Heart left ventricle (tissue), 16 donors: ENCODE results near the gene CRHR1. TPM values are rescaled to one million over a fixed set of nuclear protein-coding genes. Genes with fewer than 3 reads are reported as not detected.

ENCODE experiments used
- ATAC-seq, 4 donors: fragments of 200-7000 bp; cut with Tn5 transposase; one replicate each; pipeline ENCODE4 v1.9.1; 2020 to 2022; ENCODE audit warnings: moderate library complexity in 4 of 4, mild to moderate bottlenecking in 3 of 4, moderate number of reproducible peaks in 1 of 4
- DNase-seq, 5 donors: peaks; one replicate each; pipeline ENCODE4 v3.0.0-alpha.2; 2020
- H3K27ac ChIP-seq, 12 donors: fragments of 200-600 bp; sonication (generic) in 4 of 12; one replicate each; pipeline versions ENCODE4 v1.5.0 to v1.8.0; 2016 to 2022; ENCODE audit warnings: mild to moderate bottlenecking in 2 of 12
- H3K27me3 ChIP-seq, 9 donors: fragments of 200-600 bp; sonication (generic) in 2 of 9; one replicate each; pipeline versions ENCODE4 v1.5.1 to v1.8.0; 2016 to 2022; ENCODE audit warnings: mild to moderate bottlenecking in 3 of 9
- H3K36me3 ChIP-seq, 9 donors: fragments of 200-600 bp; sonication (generic) in 2 of 9; one replicate each; pipeline versions ENCODE4 v1.5.0 to v1.8.0; 2018 to 2022; ENCODE audit warnings: mild to moderate bottlenecking in 2 of 9
- H3K4me1 ChIP-seq, 12 donors: fragments of 200-600 bp; sonication (generic) in 4 of 12; one replicate each; pipeline versions ENCODE4 v1.5.0 to v1.8.0; 2016 to 2022; ENCODE audit warnings: mild to moderate bottlenecking in 3 of 12
- H3K4me3 ChIP-seq, 12 donors: fragments of 200-600 bp; sonication (generic) in 4 of 12; one replicate each; pipeline versions ENCODE4 v1.5.0 to v1.8.0; 2017 to 2022; ENCODE audit warnings: mild to moderate bottlenecking in 9 of 12, moderate library complexity in 4 of 12
- H3K9me3 ChIP-seq, 12 donors: fragments of 200-600 bp; sonication (generic) in 4 of 12; one replicate each; pipeline versions ENCODE4 v1.5.0 to v1.8.0; 2016 to 2022; ENCODE audit warnings: mild to moderate bottlenecking in 1 of 12
- CTCF ChIP-seq, 12 donors: fragments of 200-600 bp; sonication (generic) in 4 of 12; IDR thresholded peaks; one replicate each; pipeline versions ENCODE4 v1.5.0 to v1.8.0; 2018 to 2022; ENCODE audit warnings: antibody characterized with exemption in 12 of 12, mild to moderate bottlenecking in 5 of 12
- POLR2A ChIP-seq, 2 donors: fragments of 450-650 bp; IDR thresholded peaks; one replicate each; pipeline ENCODE4 v1.6.1; 2017; ENCODE audit warnings: antibody characterized with exemption in 2 of 2, mild to moderate bottlenecking in 2 of 2, moderate library complexity in 2 of 2
- WGBS, 4 donors: extraction: QIAGEN DNeasy Blood & Tissue Kit in 2 of 4; methylation state at CpG; one replicate each; pipeline versions ENCODE4 v1.1.5 to v1.1.7; 2013 to 2018; 5-methylcytosine and 5-hydroxymethylcytosine counted together
- intact Hi-C, 10 donors: fragments of 100-400 bp; cut with DNase I; formaldehyde crosslinking; loops; one replicate each; pipeline versions ENCODE4 v1.11.1 to v1.14.2; 2022
- polyA plus RNA-seq, 2 donors: library from polyadenylated mRNA; stranded (reverse); fragments of 200-250 nt; gene quantifications; one replicate each; pipeline ENCODE4 v1.2.3, GENCODE V29; 2013
- total RNA-seq, 9 donors: library from RNA; depleted of rRNA in 2 of 9; stranded (reverse); fragments of >200 nt in 2 of 9; fragmentation: NEBNext Ultra II Directional in 3 of 9; extraction: Animal tissue kit (Norgen Biotek cat#: 25700) in 3 of 9; gene quantifications; one replicate each; pipeline versions ENCODE4 v1.1.0 to v1.2.4, GENCODE V29; 2016 to 2023
- donor health status: ischemic (EF 13 %, LVEDD 7.1; RV severe dilation, severe dysfunction).
- donor health status: healthy with polysubstance abuse.
- donor health status: DM: no; HTN: yes; CAD: no.
- donor health status: DM: no; HTN: no; CAD: no.
- donor health status: ischemic (EF 25% LVEDD 6.9; RV normal size, moderate dysfunction).
- donor health status: ischemic (EF 25% LVEDD 5.7; RV mildly dilated, moderate dysfunction).
- donor health status: healthy.
- donor health status: DM: yes; HTN: yes; CAD: no.
- donor health status: ischemic (EF 35%, LVEDD 5.7; RV mildly dilated, moderate dysfunction).
- donor health status: nonischemic (EF 11% LVEDD 7.7; RV severe dilation, severe dysfunction).
- donor health status: DM: yes; HTN: yes; CAD: no.
- donor health status: PGD.
- donor health status: ischemic (EF 29% LVEDD 5.4; RV normal size, mild dysfunction).
- donor health status: nonischemic (EF 23%, LVEDD 6.1; RV moderate dilation, normal function).

Gene CRHR1
- total and polyA plus RNA-seq, 11 donors, result 0.52 TPM; not detected in 10

- WGBS, 4 donors, result 53 to 70% (median 59%) methylated on average over 13 to 14 of the region's 14 CpGs
- no peaks in the 10 kb centered on the region for H3K36me3 ChIP-seq
- DNase-seq (no peak), ATAC-seq (no peak)
- H3K27ac ChIP-seq, result no peak overlapping the region
- no peaks in the 10 kb centered on the region for H3K4me1 ChIP-seq
- intact Hi-C loops, result no loop called here
- peaks cover 0 to 33% (median 5%) of the 10 kb centered on the region in 9 donors for H3K27me3 ChIP-seq
- no peak overlapping the region for H3K4me3 ChIP-seq
- H3K9me3 ChIP-seq, result no peaks in the 10 kb centered on the region
- TF ChIP-seq POLR2A (IDR thresholded peaks at IDR 0.05), result no peak
- TF ChIP-seq CTCF (IDR thresholded peaks at IDR 0.05), result no peak
Measured at GRCh38 chr17:45869676-45870341, 85.7 kb downstream of the CRHR1 start.

- Histone ChIP-seq H3K36me3 (no peaks in the 10 kb centered on the region), H3K27ac (no peak overlapping the region), H3K4me3 (no peak overlapping the region), H3K27me3 (peaks cover 0 to 33% (median 5%) of the 10 kb centered on the region in 9 donors), H3K4me1 (no peaks in the 10 kb centered on the region), H3K9me3 (no peaks in the 10 kb centered on the region)
- WGBS, 4 donors, result 43 to 60% (median 49%) methylated on average over 4 of the region's 4 CpGs
- no peak for DNase-seq
- ATAC-seq, result no peak
- intact Hi-C loops, result no loop called here
- TF ChIP-seq CTCF (IDR thresholded peaks at IDR 0.05), result no peak
- TF ChIP-seq POLR2A (IDR thresholded peaks at IDR 0.05), result no peak
Measured at GRCh38 chr17:45870342-45870974, 86.3 kb downstream of the CRHR1 start.

- DNase-seq (no peak), ATAC-seq (no peak)
- Histone ChIP-seq H3K9me3 (no peaks in the 10 kb centered on the region), H3K27me3 (peaks cover 0 to 30% (median 0%) of the 10 kb centered on the region in 9 donors), H3K4me3 (no peak overlapping the region), H3K4me1 (no peaks in the 10 kb centered on the region), H3K36me3 (no peaks in the 10 kb centered on the region), H3K27ac (no peak overlapping the region)
- intact Hi-C loops, result no loop called here
- TF ChIP-seq CTCF (IDR thresholded peaks at IDR 0.05), result no peak
- WGBS, 4 donors, result 74 to 82% (median 78%) methylated on average over 5 of the region's 5 CpGs
Measured at GRCh38 chr17:45871718-45872117, 87.6 kb downstream of the CRHR1 start.

GRCh38 chr17:45873728-45874127 lies 89.6 kb downstream of the CRHR1 start:
- WGBS, 4 donors, result 12 to 33% (median 13%) methylated on average over 6 of the region's 6 CpGs
- H3K9me3 ChIP-seq, result peaks cover 0 to 5% (median 0%) of the 10 kb centered on the region in 12 donors
- no peak for TF ChIP-seq CTCF (IDR thresholded peaks at IDR 0.05)
- no peak for TF ChIP-seq POLR2A (IDR thresholded peaks at IDR 0.05)
- H3K4me1 ChIP-seq, result no peaks in the 10 kb centered on the region
- ATAC-seq (no peak), DNase-seq (no peak)
- H3K27ac ChIP-seq, result no peak overlapping the region
- H3K36me3 ChIP-seq, result no peaks in the 10 kb centered on the region
- no peak overlapping the region for H3K4me3 ChIP-seq
- intact Hi-C loops, result no loop called here
- peaks cover 0 to 30% (median 0%) of the 10 kb centered on the region in 9 donors for H3K27me3 ChIP-seq
